K562 (cell line): ENCODE data around the gene CABP2. TPM values are rescaled to one million over a fixed set of nuclear protein-coding genes. Genes with fewer than 3 reads are reported as not detected.

Experiments used
- ARID2 ChIP-seq: fragments of 450-650 bp; IDR thresholded peaks from 2 replicates; pipeline ENCODE4 v1.6.1; 2017; ENCODE audit warnings: antibody characterized with exemption, mild to moderate bottlenecking
- ATF2 ChIP-seq: sonication (generic); formaldehyde crosslinking; IDR thresholded peaks from 2 replicates; pipeline ENCODE4 v1.8.1; 2022; ENCODE audit warnings: missing genetic modification reagents
- DIDO1 ChIP-seq: fragments of 450-650 bp; IDR thresholded peaks from 2 replicates; pipeline ENCODE4 v1.6.1; 2016; ENCODE audit warnings: low read depth, missing biosample characterization, missing genetic modification characterization
- ETV1 ChIP-seq: fragments of 450-650 bp; conservative IDR thresholded peaks from 2 replicates; pipeline ENCODE4 v1.6.1; 2016; ENCODE audit warnings: missing genetic modification characterization, control low read depth, low read depth, missing compliant biosample characterization
- FOXK1 ChIP-seq: sonication (generic); formaldehyde crosslinking; IDR thresholded peaks from 2 replicates; pipeline ENCODE4 v1.8.0; 2022; ENCODE audit warnings: missing genetic modification reagents, mild to moderate bottlenecking, borderline replicate concordance
- GABPB1 ChIP-seq: sonication (generic); formaldehyde crosslinking; IDR thresholded peaks from 2 replicates; pipeline ENCODE4 v1.8.0; 2022; ENCODE audit warnings: mild to moderate bottlenecking, missing genetic modification reagents
- HCFC1 ChIP-seq: IDR thresholded peaks from 2 replicates; pipeline ENCODE4 v1.6.1; 2012; ENCODE audit warnings: low read depth, low read length, improper control_type of control experiment
- HNRNPL ChIP-seq: fragments of 200-400 bp; formaldehyde crosslinking; IDR thresholded peaks from 2 replicates; pipeline ENCODE4 v1.6.1; 2017; ENCODE audit warnings: low read depth, mild to moderate bottlenecking, low read length
- IRF9 ChIP-seq: fragments of 450-650 bp; IDR thresholded peaks from 2 replicates; pipeline ENCODE4 v1.6.1; 2016; ENCODE audit warnings: missing biosample characterization, missing genetic modification characterization
- KAT2B ChIP-seq: IDR thresholded peaks from one replicate; pipeline ENCODE4 v1.6.1; 2012; ENCODE audit warnings: low read depth, mild to moderate bottlenecking, control low read depth, inconsistent platforms, low read length, moderate library complexity
- KLF10 ChIP-seq: fragments of 250-450 bp; sonication (Bioruptor Pico); IDR thresholded peaks from 2 replicates; pipeline ENCODE4 v1.6.1; 2021; ENCODE audit warnings: matching md5 sums
- LARP7 ChIP-seq: fragments of 450-650 bp; IDR thresholded peaks from 2 replicates; pipeline ENCODE4 v1.6.1; 2016
- PCBP1 ChIP-seq: fragments of 200-400 bp; formaldehyde crosslinking; IDR thresholded peaks from 2 replicates; pipeline ENCODE4 v1.6.1; 2018; ENCODE audit warnings: mild to moderate bottlenecking, low read depth, low read length; ENCODE audit not compliant: poor library complexity, severe bottlenecking
- RB1 ChIP-seq: fragments of 450-650 bp; IDR thresholded peaks from 2 replicates; pipeline ENCODE4 v1.6.1; 2017; ENCODE audit warnings: low read depth, mild to moderate bottlenecking
- SMAD4 ChIP-seq: fragments of 250-450 bp; sonication (Bioruptor Pico); conservative IDR thresholded peaks from 2 replicates; pipeline ENCODE4 v1.8.0; 2021; ENCODE audit warnings: inconsistent platforms, mild to moderate bottlenecking, moderate library complexity
- SP1 ChIP-seq: sonication (generic); formaldehyde crosslinking; IDR thresholded peaks from 2 replicates; pipeline ENCODE4 v1.8.1; 2022; ENCODE audit warnings: mild to moderate bottlenecking, missing genetic modification reagents
- SRSF1 ChIP-seq: fragments of 200-400 bp; formaldehyde crosslinking; IDR thresholded peaks from 2 replicates; pipeline ENCODE4 v1.6.1; 2017; ENCODE audit warnings: mild to moderate bottlenecking, low read depth, low read length, moderate library complexity
- TAF9B ChIP-seq: fragments of 450-650 bp; IDR thresholded peaks from 2 replicates; pipeline ENCODE4 v1.6.1; 2018; ENCODE audit warnings: mild to moderate bottlenecking; ENCODE audit not compliant: partially characterized antibody
- TBP ChIP-seq: optimal IDR thresholded peaks from 2 replicates; pipeline ENCODE3; 2011; ENCODE audit warnings: low read depth, low read length, improper control_type of control experiment
- ZNF146 ChIP-seq: IDR thresholded peaks from one replicate; pipeline ENCODE4 v1.6.1; 2018; ENCODE audit warnings: missing compliant biosample characterization; ENCODE audit not compliant: unreplicated experiment
- ZNF197 ChIP-seq: fragments of 200-800 bp; sonication (Bioruptor generic); IDR thresholded peaks from 2 replicates; pipeline ENCODE4 v1.6.1; 2016; ENCODE audit warnings: low read depth, missing genetic modification characterization, missing compliant biosample characterization
- ZNF324 ChIP-seq: fragments of 250-450 bp; sonication (Bioruptor Pico); IDR thresholded peaks from 2 replicates; pipeline ENCODE4 v1.4.0; 2020; ENCODE audit warnings: mild to moderate bottlenecking
- ZNF639 ChIP-seq, 2 experiments: fragments of 200-800 bp in 1 of 2; sonication (Bioruptor generic) in 1 of 2; sonication (generic) in 1 of 2; formaldehyde crosslinking in 1 of 2; IDR thresholded peaks in 1 of 2; conservative IDR thresholded peaks in 1 of 2; 2 replicates each; pipeline versions ENCODE4 v1.5.0 to v1.6.1; 2016 to 2020; ENCODE audit warnings: missing compliant biosample characterization in 1 of 2, missing genetic modification characterization in 1 of 2, missing genetic modification reagents in 1 of 2
- ZNF696 ChIP-seq: fragments of 250-450 bp; sonication (Bioruptor Pico); conservative IDR thresholded peaks from 2 replicates; pipeline ENCODE4 v1.4.0; 2020; ENCODE audit warnings: mild to moderate bottlenecking, moderate library complexity
- ZNF717 ChIP-seq: fragments of 250-450 bp; sonication (Bioruptor Pico); IDR thresholded peaks from 2 replicates; pipeline ENCODE4 v1.5.0; 2021
- ZZZ3 ChIP-seq: fragments of 450-650 bp; IDR thresholded peaks from 2 replicates; pipeline ENCODE4 v1.6.1; 2016; ENCODE audit warnings: antibody characterized with exemption, mild to moderate bottlenecking, moderate library complexity
- polyA plus RNA-seq, 8 experiments: library from polyadenylated mRNA; depleted of rRNA in 4 of 8; stranded (reverse) in 5 of 8; unstranded in 3 of 8; fragments of >200 nt; fragmentation: Nextera tagmentation in 2 of 8; fragmentation: Illumina TruSeq in 1 of 8; extraction: Ambion mirVana in 2 of 8; extraction: Trizol in 1 of 8; gene quantifications; 2 replicates each; pipeline versions ENCODE4 v1.2.1 to v1.2.3, GENCODE V29; 2011 to 2014; ENCODE audit warnings: inconsistent platforms in 1 of 8, missing spikeins in 1 of 8
- total RNA-seq, 7 experiments: library from RNA; depleted of rRNA in 6 of 7; stranded (reverse); fragments of >200 nt in 6 of 7; fragmentation: Illumina TruSeq in 2 of 7; extraction: Trizol in 2 of 7; gene quantifications; 2 replicates each; pipeline versions ENCODE4 v1.2.1 to v1.2.3, GENCODE V29; 2011 to 2021; ENCODE audit warnings: low replicate concordance in 1 of 7

The CABP2 gene
- total and polyA plus RNA-seq, 9 of the 15 experiments (the other 6 are each of a cell fraction or from before 2014, with no cell fraction given), result not detected

- TF ChIP-seq ZNF197 (no peak), HNRNPL (no peak), ZNF146 (no peak), SRSF1 (no peak), RB1 (no peak; the same call in 1 of the 2 replicates), KLF10 (CRISPR knock-in tag) (no peak), PCBP1 (no peak), ARID2 (no peak), ATF2 (CRISPR knock-in tag) (peak; percentile 63; the same call in 1 of the 2 replicates), TAF9B (no peak), SMAD4 (CRISPR knock-in tag) (peak; percentile 7; the same call in 1 of the 2 replicates), SP1 (peak; percentile 98), TBP (peak; percentile 87), ZNF639 (CRISPR knock-in tag; conservative IDR thresholded peaks at IDR 0.05 in 1 of 2, IDR thresholded peaks at IDR 0.05 in 1 of 2) (peak in 1 of 2 experiments; percentile 57; a peak in 2 of 4 replicates), ZNF717 (CRISPR knock-in tag) (no peak), LARP7 (no peak), ETV1 (tag) (peak; percentile 69), DIDO1 (tag) (no peak), ZNF324 (CRISPR knock-in tag) (no peak), ZZZ3 (0 out of 2 replicates have a peak, but pooled peaks have one; percentile 31), HCFC1 (peak; percentile 85), ZNF696 (CRISPR knock-in tag) (no peak), GABPB1 (CRISPR knock-in tag) (peak; percentile 91), IRF9 (tag) (no peak), KAT2B (no peak), FOXK1 (CRISPR knock-in tag) (peak; percentile 100)
These were observed 40.1 kb downstream of the CABP2 start, which contains the start of gene AIP (continued) for GRCh38 chr11:67482827-67483798.
